Frontal cortex (tissue), 1 donor: ENCODE data around the gene SCGN. TPM values are rescaled to one million over a fixed set of nuclear protein-coding genes. Genes with fewer than 3 reads are reported as not detected.

Source experiments
- total RNA-seq: library from RNA; depleted of rRNA; stranded (reverse); fragments of >200 nt; gene quantifications from one replicate; pipeline ENCODE4 v1.2.3, GENCODE V29; 2014

The SCGN gene
- total RNA-seq, 1 donor from 2014 or later, result 30.2 TPM

Other genes starting within 250 kb of the SCGN start
- under 0.01 TPM for gene SLC17A4, start 102.5 kb downstream of the SCGN start, total RNA-seq
- not detected for gene SLC17A1, start 179.8 kb downstream of the SCGN start, total RNA-seq
- not detected for gene SLC17A3, start 222.0 kb downstream of the SCGN start, total RNA-seq